Lung (tissue), 12 donors: ENCODE data around the gene KCNQ5. TPM values are rescaled to one million over a fixed set of nuclear protein-coding genes. Genes with fewer than 3 reads are reported as not detected.

Source experiments
- ATAC-seq: fragments of 200-7000 bp; cut with Tn5 transposase; one replicate; pipeline ENCODE4 v1.9.1; 2020; ENCODE audit warnings: moderate number of reproducible peaks; ENCODE audit not compliant: insufficient read depth, low FRiP score
- DNase-seq, 3 donors: peaks; one replicate each; pipeline ENCODE4 v3.0.0-alpha.2; 2013 to 2017
- H3K27ac ChIP-seq, 2 donors: one replicate each; pipeline ENCODE4 v1.5.1; 2013; ENCODE audit warnings: mild to moderate bottlenecking in 2 of 2, moderate library complexity in 2 of 2, control low read depth in 1 of 2, inconsistent platforms in 1 of 2, low read depth in 1 of 2, low read length in 1 of 2
- H3K27me3 ChIP-seq, 3 donors: one replicate each; pipeline ENCODE4 v1.5.1; 2013; ENCODE audit warnings: low read length in 2 of 3; ENCODE audit not compliant: control insufficient read depth in 3 of 3, insufficient read depth in 3 of 3
- H3K36me3 ChIP-seq, 4 donors: one replicate each; pipeline ENCODE4 v1.5.1; 2013; ENCODE audit warnings: low read length in 4 of 4, mild to moderate bottlenecking in 1 of 4, moderate library complexity in 1 of 4; ENCODE audit not compliant: control insufficient read depth in 4 of 4, insufficient read depth in 4 of 4
- H3K4me1 ChIP-seq, 5 donors: one replicate each; pipeline ENCODE4 v1.5.1; 2013; ENCODE audit warnings: low read length in 5 of 5, mild to moderate bottlenecking in 2 of 5, moderate library complexity in 1 of 5; ENCODE audit not compliant: control insufficient read depth in 5 of 5, insufficient read depth in 5 of 5
- H3K4me3 ChIP-seq: one replicate; pipeline ENCODE4 v1.5.1; 2013; ENCODE audit warnings: mild to moderate bottlenecking, control low read depth, moderate library complexity
- H3K9ac ChIP-seq, 2 donors: one replicate each; pipeline ENCODE4 v1.5.1; 2013; ENCODE audit warnings: low read length in 2 of 2, control low read depth in 1 of 2; ENCODE audit not compliant: insufficient read depth in 1 of 2
- H3K9me3 ChIP-seq, 4 donors: one replicate each; pipeline ENCODE4 v1.5.1; 2013; ENCODE audit warnings: low read length in 3 of 4, mild to moderate bottlenecking in 1 of 4, moderate library complexity in 1 of 4; ENCODE audit not compliant: control insufficient read depth in 4 of 4, insufficient read depth in 3 of 4
- CTCF ChIP-seq: IDR thresholded peaks from 2 replicates; pipeline ENCODE4 v1.5.1; 2012; ENCODE audit warnings: mild to moderate bottlenecking; ENCODE audit errors: control extremely low read depth, extremely low read depth
- WGBS, 2 donors: extraction: QIAGEN DNeasy Blood & Tissue Kit; methylation state at CpG; one replicate each; pipeline ENCODE4 v1.1.7; 2013; 5-methylcytosine and 5-hydroxymethylcytosine counted together
- polyA plus RNA-seq, 2 donors: library from polyadenylated mRNA; stranded (reverse); fragments of 200-250 nt; gene quantifications; one replicate each; pipeline ENCODE4 v1.2.1, GENCODE V29; 2013
- total RNA-seq, 2 donors: library from RNA; depleted of rRNA in 1 of 2; stranded (reverse); fragments of >200 nt in 1 of 2; gene quantifications; one replicate each; pipeline ENCODE4 v1.2.1, GENCODE V29; 2014 to 2021
- donor health status: control.
- donor health status: control.
- donor health status: Bipolar disorder and iron deficiency.
- donor health status: healthy.
- donor health status: DM: yes; HTN: yes; CAD: no.

Gene KCNQ5
- total and polyA plus RNA-seq, 4 donors: 0.12 to 5.7 (median 0.46) TPM

GRCh38 chr6:72822023-72822422, 200.2 kb downstream of the KCNQ5 start:
- ATAC-seq (no peak), DNase-seq (no peak)
- no peak for TF ChIP-seq CTCF
- Histone ChIP-seq H3K27me3 (no peaks in the 10 kb centered on the region), H3K4me1 (no peaks in the 10 kb centered on the region), H3K9me3 (no peaks in the 10 kb centered on the region), H3K9ac (no peak overlapping the region), H3K4me3 (no peak overlapping the region), H3K36me3 (no peaks in the 10 kb centered on the region), H3K27ac (no peak overlapping the region)
- WGBS, 2 donors: 31 to 65% methylated on average over 1 of the region's 1 CpG

GRCh38 chr6:72822691-72823090, 200.8 kb downstream of the KCNQ5 start:
- H3K27ac ChIP-seq: no peak overlapping the region
- H3K36me3 ChIP-seq: no peaks in the 10 kb centered on the region
- ATAC-seq: no peak
- WGBS, 2 donors: 84 to 89% methylated on average over 1 of the region's 1 CpG
- H3K27me3 ChIP-seq: no peaks in the 10 kb centered on the region
- H3K4me1 ChIP-seq: no peaks in the 10 kb centered on the region
- DNase-seq: no peak
- H3K9me3 ChIP-seq: no peaks in the 10 kb centered on the region
- no peak overlapping the region for H3K9ac ChIP-seq
- H3K4me3 ChIP-seq: no peak overlapping the region
- no peak for TF ChIP-seq CTCF

GRCh38 chr6:72824833-72825232, 203.0 kb downstream of the KCNQ5 start:
- no peak for TF ChIP-seq CTCF
- Histone ChIP-seq H3K9me3 (no peaks in the 10 kb centered on the region), H3K4me3 (no peak overlapping the region), H3K27ac (no peak overlapping the region), H3K9ac (no peak overlapping the region), H3K4me1 (no peaks in the 10 kb centered on the region), H3K36me3 (no peaks in the 10 kb centered on the region), H3K27me3 (no peaks in the 10 kb centered on the region)
- DNase-seq (no peak), ATAC-seq (no peak)
- whole genome bisulfite sequencing, 2 donors: 72 to 81% methylated on average over 2 of the region's 2 CpGs

- no peak overlapping the region for H3K27ac ChIP-seq
Observed at GRCh38 chr6:72825315-72825911, 203.5 kb downstream of the KCNQ5 start.

More at GRCh38 chr6:72825315-72825911, 203.5 kb downstream of the KCNQ5 start:
- H3K9ac ChIP-seq: no peak overlapping the region
- DNase-seq (no peak), ATAC-seq (no peak)
- no peaks in the 10 kb centered on the region for H3K9me3 ChIP-seq
- no peaks in the 10 kb centered on the region for H3K4me1 ChIP-seq
- H3K27me3 ChIP-seq: no peaks in the 10 kb centered on the region
- H3K4me3 ChIP-seq: no peak overlapping the region
- TF ChIP-seq CTCF: no peak
- no peaks in the 10 kb centered on the region for H3K36me3 ChIP-seq
